HG03108 (cell line): Measurements from ENCODE around the gene PMPCA.

Source experiments
- ATAC-seq: cut with Tn5 transposase; IDR thresholded peaks from one replicate; pipeline ENCODE4 v1.9.1; 2021; ENCODE audit warnings: moderate library complexity; ENCODE audit not compliant: unreplicated experiment

PMPCA gene, protein sequence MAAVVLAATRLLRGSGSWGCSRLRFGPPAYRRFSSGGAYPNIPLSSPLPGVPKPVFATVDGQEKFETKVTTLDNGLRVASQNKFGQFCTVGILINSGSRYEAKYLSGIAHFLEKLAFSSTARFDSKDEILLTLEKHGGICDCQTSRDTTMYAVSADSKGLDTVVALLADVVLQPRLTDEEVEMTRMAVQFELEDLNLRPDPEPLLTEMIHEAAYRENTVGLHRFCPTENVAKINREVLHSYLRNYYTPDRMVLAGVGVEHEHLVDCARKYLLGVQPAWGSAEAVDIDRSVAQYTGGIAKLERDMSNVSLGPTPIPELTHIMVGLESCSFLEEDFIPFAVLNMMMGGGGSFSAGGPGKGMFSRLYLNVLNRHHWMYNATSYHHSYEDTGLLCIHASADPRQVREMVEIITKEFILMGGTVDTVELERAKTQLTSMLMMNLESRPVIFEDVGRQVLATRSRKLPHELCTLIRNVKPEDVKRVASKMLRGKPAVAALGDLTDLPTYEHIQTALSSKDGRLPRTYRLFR

DNA sequence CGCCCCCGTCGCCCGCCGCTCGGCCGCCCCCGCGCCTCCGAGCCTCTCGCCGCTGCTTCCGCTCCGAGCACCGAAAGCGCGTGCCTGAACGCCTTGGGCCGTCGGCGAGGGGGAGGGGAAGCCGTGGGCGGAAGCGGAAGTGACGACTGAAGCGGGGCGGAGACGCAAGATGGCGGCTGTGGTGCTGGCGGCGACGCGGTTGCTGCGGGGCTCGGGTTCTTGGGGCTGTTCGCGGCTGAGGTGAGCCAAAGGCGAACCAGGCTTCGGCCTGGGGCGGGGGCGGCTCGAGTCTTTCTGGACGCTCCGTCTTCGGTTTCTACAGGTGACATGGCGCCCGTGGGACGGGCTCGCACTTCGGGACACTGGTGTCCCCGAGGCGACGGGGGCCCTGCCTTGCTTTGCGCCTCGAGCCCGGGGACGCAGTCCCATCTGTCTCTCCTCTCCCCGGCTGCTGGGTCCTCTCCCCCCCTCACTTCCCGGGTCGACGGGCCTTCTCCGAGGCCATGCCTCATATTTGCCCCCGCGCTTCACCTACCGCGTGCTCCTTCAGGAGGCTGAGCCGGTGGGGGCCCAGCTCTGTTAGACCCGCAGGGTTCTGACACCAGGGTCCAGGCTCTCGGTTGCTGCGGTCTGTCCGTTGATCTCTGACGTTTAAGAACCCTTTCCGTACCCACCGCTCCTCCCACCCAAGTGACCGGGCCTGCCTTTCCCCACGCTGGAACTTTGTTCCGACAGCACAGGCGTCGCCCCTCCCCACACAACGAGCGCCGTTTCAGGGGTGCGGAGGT lies at the start of gene PMPCA, which contains the start of gene ENTR1:
TSS of gene PMPCA (plus strand) at position 159 of the 788 bp plus-strand sequence. CDS start at position 170, 11 bp downstream.
TSS of gene ENTR1 (minus strand) at position 115 of the 788 bp plus-strand sequence. CDS start 217 bp downstream, outside the sequence.
- ATAC-seq, result peak; percentile 73

DNA sequence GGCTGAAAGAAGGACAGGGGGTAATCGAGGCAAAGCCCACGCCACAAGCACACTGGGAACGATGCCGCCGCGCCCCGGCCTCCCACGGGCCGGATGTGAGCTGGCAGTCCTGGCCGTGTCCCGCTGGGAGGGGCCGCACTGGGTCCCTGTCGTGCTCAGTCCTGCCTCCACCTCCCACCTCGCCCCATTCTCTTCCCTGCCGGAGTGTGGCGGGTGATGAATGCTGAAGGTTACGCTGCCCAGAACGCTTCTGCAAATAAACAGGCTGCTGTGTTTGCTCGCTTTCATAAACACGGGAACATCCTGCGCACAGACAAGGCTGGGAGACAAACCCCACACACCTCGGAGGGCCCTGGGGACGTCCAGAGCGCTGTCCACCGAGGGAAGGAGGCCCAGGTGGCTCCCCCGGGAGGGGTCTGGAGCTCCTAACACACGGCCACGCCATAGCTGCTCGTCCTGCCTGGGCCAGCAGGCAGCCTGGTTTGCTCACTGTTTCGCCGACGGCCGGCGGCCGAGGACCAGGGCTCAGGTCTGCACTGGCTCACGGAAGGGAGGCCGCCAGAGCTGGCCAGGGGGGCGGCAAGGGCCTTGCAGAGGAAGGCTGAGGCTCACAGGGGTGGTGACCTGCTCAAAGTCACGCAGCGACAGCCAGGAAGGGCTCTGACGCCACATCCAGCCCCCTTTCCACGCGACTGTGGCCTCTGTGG lies 49.3 kb upstream of the PMPCA start:
- ATAC-seq, result no peak

DNA sequence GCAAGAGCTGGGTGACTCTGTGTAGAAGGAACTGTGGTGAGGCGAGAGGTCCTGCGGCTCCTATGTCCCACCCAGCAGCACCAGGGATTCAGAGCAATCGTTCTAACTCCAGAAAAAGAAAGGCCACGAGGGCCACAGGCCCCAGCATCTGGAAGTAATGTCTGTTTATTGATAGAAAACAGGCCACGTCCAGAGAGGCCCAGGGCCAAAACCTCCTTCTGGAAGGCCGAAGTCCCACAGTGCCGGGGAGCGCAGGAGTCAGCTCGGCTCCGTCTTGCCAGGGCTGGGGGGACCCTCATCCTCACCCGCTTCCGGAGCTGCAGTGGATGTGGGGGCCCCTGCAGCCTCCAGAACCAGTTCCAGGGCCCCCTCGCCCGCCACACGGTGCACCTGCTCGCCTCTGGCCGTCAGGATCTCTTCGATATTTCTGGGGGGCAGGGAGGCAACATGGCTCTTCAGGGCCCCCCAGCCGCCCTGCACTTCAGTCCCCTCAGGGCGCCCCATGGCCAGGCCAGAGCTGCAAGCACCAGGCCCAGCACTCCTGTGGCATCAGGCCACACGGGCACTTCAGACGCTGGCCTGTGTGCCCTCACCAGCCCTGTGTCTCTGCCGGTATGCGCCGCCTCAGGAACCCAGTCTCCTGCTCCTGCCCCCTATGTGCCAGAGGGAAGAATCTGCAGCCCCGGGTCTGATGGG lies 48.6 kb upstream of the PMPCA start:
- no peak for ATAC-seq

DNA sequence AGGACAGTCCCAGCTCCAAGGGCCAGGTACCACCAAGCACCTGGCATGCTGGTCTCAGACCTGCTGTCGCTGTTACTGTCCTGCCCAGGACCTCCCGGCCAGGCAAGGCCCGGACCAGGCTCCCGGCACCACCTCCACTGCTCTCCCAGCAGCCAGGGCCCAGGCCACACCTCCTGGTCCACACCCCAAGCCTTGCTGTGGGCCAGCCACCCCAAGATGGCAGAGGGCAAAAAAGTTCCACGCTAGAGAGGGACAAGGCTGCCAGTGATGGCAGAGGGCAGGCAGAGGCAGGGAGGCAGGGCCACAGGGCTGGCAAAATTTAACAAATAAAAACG lies 48.0 kb upstream of the PMPCA start:
- no peak for ATAC-seq

DNA sequence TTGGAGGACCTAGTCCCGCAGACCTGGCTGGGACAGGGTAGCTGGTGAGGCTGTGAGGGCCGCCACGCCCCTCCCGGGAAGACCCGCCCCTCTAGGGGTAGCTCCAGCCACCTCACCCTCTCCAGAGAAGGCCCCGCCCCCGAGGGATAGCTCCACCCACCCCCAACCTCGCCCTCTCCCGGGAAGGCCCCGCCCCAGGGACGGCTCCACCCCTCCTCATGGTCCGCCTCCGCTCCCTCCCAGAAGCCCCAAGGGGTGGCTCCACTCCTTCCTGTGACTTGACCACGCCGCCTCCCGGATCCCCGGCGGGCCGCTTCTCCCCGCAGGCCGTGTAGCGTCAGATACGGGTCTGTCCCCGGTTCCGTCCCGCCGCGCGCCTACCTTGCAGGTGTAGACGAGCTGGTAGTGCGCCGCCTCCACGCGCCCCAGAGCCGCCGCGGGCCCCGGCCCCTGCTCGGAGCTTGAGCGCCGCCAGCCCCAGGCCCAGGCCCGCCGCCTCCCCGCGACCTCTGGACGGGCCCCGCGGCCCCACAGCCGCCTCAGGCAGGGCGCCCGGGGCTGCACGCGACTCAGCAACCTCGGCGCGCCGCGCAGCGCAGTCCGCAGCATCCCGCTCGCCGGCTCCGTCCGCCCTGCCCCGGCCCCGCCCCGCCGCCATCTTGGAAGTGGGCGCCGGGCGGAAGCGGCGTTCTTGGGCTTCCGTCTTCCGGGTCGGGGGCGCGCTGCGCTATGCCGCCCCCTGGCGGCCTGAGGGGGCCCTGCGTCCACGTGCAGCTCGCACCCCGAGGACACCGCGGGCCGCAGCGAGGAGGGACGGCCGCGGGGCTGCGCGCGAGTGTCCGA lies 47.1 kb upstream of the PMPCA start, which contains the start of gene DNLZ:
TSS of gene DNLZ (minus strand) at position 639 of the 843 bp plus-strand sequence. CDS start at position 609, 30 bp downstream.
- ATAC-seq, result peak; percentile 83

DNA sequence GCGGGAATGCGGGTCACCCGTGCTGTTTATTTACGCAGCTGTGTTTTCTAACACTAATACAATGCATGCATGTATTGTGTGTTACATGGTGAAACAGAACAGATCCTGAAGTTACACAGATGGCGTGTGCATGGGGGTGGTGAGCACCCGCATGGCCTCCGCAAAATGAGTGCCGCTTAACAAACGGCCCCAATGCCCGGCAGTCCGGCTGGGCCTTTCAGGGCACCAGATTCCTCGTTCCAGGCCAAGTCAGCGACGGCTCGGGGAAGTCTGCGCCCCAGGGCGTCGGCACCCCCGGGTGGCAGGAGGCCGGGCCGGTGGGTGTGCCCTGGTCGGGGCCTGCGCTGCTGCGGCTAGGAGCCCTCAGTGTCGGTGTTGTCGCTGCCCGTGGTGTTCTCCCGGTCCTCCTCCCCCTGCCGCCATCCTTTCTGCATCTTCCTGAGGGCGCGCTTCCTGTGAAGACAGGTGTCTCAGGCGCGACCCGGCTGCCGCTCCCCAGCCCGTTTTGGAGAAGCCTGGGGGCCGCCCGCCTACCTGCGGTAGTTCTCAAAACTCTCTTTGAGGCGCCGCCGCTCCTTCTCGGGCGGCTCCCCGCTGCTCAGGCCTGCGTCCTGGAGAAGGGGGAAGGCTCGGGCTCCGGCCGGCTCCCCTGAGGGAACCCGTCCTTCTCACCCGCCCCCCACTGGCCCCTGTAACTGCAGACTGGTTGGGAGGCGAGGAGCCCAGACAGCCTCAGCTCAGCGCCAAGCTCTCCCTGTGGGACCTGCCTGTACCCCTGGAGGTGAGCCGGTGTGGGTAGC lies 46.3 kb upstream of the PMPCA start:
- no peak for ATAC-seq

DNA sequence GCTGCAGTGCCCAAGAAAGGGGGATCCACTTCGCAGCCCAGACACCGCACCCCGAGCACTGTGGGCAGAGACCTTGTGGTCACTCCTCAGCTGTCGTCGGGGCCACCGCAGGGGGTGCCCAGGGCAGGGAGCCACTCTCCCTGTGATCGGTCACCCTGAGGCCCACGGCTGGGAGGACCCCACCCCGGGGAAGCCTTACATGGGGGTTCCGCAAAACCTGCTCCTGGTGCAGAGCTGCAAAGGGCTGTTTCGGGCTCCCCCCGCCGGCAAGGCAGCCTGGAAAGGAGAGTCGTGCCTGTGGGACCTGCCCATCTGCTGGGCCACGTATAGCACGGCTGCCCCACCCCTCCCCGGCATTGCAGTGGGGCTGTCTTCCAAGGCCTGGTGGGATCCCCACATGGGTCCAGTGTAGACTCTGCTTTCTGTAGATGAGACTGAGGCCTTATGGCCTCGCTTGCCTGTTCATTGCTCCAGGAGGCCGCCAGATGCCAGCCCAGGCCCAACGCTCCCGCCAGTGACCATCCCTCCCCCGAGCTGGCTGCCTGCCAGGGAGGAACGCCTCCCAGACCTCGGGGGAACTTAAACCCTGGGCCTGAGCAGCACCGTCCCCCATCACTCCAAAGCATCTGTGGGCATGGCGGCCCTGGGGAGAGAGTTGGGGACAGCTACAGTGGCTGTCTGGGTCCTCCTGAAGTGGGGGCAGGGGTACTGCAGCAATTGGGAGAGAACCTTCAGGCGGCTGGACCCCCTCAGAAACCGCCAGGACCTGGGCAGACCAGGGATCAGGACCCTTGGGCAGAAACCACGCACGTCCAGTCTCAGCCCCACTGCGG lies 45.3 kb upstream of the PMPCA start:
- ATAC-seq, result no peak

DNA sequence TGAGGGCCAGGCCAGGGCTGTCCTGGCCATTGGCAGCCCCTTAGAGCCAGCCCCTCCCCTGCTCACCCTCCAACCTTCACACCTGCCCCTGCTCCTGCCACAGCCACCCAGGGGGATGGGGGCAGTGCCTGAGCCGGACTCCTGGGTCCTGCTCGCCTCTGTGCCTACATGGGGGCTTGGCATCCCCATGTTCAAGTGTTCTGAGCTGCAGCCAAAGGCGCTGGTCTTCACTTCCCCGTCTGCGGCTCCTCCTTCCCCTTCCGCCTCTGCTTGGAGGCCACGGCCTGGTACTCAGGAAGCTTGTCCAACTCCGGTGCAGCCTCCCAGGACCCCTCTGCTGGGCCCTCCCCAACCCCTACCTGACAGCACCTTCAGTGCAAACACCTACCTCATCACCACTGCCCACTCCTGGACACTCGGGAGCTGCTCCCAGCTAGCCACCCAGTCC lies 44.7 kb upstream of the PMPCA start:
- ATAC-seq, result no peak

DNA sequence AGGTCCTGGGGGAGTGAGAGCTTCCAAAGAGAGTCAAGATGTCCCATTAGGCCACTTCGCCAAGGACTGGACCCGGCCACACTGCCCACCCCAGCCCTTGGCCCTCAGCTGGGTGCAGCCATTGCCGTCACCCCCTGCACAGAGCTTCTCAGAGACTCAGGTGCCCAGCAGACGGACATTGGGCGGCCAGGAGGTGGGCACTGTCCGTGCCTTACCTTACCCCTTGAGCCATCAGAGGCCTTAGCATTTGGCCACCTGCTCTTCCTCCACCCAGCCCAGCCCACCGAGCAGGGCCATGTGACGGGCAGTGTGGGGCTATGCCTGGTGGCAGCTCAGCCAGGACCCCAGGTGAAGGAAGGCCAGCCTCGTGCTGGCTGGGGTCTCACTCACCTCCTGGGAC lies 43.6 kb upstream of the PMPCA start:
- ATAC-seq, result no peak

DNA sequence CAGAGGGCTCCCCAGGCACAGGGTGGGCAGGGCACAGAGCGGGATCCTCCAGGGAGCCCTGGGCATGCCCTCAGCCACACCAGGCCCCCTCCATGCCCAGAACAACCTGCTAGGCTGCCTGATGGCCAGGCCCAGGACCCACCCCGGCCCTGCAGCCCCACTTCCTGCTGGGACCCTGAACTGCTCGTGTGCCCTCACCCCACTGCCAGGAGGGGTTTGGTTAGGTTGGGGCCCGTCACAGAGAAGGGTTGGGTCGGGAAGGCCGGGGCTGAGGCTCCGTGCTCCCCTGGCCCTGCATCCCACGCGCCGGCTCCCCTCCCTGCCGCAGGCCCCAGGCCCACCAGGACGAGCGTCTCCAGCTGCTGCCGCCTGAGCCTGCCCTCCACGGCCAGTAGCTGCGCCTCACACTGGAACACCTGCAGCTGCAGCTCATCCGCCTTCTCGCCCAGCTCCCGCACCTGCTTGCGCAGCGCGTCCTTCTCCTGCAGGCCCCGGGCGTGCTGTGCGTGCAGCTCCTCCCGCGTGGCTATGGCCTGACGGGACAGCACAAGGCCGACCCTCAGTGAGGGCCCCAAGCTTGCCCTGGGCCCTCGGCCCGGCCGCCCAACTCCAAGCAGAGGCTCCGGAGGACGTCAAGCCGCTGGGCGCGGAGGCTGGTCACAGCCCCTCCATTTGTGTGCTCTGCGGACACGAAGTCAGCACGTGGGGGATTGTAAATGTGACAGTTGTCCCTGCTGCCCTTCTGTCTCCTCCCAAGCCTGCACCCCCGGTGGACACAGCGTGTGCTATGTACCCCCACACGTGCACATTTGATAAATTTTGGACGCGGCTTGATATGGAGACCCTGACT lies 42.9 kb upstream of the PMPCA start:
- ATAC-seq, result no peak

DNA sequence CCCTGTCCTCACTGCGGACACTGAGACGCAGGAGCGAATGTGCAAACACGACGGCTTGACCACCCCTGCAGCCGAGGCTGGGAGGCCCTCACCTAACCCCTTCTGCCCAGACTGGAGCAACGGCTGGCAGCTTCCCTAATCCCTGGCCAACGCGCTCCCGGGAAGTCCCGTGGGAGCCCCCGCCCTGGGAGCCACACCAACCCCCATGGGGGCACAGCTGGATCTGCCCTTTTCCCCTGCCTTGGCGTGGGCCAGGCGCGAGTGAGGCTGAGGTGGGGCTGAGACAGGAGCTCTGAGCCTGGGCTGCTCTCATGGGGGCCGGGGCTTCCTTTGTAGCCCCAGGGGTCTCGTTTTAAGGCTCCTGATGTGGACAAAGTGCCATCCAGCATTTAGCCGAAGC lies 42.3 kb upstream of the PMPCA start:
- no peak for ATAC-seq

DNA sequence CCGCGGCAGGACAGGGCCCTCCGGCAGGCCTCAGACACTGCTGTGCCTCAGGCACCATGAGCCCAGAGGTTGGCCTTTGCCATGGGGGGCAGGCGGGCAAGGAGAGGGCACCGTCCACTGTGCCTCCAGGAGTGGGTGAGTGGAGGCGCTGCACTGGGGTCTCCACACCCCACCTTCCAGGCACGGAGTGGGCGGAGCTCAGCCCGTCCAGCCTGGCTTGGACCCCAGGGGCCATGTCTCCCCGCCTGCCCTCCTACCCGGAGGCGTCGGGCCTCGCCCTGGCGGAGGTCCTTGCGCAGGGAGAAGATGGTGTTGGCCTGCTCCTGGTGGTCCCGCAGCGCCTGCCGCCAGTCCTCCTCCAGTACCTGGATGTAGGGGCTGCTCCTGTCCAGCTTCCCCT lies 40.4 kb upstream of the PMPCA start:
- no peak for ATAC-seq

DNA sequence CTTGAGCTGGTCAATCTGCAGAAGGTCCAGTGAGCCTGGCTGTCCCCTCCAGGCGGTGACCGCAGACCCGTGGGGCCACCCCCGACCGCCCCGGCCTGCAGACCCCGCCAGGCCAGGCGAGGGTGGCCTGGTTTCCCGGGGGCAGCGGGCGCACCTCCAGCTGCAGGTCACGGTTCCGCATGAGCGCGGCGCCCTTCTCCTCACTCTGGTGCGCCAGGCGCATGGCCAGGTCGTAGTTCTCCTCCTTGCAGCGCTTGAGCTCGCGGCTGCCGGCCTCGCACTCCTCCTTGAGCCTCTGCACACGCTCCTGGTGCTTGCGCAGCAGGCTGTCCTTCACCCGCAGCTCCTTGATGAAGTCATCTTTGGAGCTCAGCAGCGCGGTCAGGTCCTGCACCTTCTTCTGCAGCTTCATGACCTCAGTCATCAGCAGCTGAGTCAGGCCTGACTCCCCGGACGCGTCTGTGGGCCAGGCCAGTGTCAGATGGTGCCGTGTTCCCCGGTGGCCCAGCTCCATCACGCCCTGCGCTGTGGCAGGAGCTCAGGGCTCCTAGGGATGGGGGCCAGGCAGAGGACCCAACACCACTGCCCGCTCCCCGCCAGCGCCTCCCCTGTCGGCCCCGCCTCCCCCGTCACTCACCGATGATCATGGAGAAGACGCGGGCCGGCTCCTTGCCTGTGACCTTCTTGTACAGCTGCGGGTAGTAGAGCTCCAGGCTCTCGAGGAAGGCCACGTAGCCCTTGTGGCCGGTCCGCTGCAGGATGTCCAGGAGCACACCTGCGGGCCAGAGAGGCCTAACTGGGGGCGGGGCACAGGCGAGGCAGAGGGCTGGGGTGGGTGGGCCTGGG lies 39.5 kb upstream of the PMPCA start:
- no peak for ATAC-seq

DNA sequence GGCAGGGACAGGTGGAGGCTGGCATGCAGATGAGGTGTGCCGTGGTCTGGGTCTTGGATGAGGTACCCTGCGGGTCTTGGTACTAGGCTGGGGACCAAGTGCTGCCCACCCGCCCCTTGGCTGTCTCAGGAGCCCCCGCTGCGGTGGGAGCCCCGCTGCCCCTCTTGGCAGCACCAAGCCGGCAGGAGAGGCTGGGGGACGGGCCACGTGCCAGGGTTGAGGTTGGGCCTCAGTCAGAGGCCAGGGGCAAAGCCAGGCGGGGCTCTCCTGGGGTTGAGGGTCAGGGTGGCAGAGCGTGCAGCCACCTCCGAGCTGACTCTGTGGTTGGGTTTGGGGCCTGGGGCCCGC lies 39.0 kb upstream of the PMPCA start:
- ATAC-seq, result no peak

DNA sequence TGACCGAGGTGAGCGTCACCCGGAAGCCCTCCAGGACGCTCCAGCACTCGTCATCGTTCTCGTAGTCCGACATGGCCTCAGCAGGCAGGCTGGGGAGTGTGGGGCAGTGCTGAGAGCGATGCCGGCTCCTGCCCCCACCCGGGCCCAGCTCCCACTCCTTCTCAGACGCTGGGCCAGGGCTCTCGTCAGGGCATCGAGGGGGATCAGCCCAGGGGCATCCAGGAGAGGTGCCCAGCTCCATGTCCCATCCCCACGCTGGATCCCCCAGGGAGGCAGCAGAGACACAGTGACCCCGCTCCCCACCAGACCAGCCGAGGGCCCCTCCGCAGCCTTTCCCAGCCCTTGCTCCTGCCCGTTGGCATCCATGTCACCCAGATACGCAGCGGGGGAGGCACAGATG lies 38.5 kb upstream of the PMPCA start:
- ATAC-seq, result no peak
